Measurements from ENCODE around the gene ITGAE. TPM values are rescaled to one million over a fixed set of nuclear protein-coding genes. Genes with fewer than 3 reads are reported as not detected.
A peak's percentile ranks its signal among the peaks of the same experiment; 100 is the strongest.

ITGAE gene
- total RNA-seq, 1 experiment from 2014 or later, result 20.9 TPM

DNA sequence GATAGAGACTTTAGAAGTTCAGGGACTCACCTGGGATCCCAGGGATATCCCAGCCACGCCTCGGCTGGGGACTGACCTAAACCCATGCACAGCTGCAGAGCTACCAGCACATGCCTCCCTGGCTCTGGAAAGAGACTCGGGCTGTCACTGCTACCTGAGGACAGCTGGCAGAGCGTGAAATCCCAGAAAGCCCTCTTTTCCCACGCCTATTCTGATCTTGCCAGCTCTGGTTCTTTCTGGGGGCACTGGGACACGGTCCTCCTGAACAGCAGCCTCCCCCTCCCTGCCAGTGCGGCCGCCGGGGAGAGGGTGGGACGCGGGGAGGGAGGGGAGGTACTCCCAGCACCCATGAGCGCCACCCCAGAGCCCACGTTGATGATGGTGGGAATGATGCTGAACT is 115.8 kb downstream of the ITGAE start:
- TF ChIP-seq POLR2AphosphoS5 (IDR thresholded peaks at IDR 0.05; ENCODE audit: low read depth, low read length) (no peak), SIN3A (IDR thresholded peaks at IDR 0.05; ENCODE audit: borderline replicate concordance, insufficient read depth, low read depth, low read length) (no peak), TCF7L2 (IDR thresholded peaks at IDR 0.05; ENCODE audit: low read depth, low read length) (no peak)
- TF ChIP-seq, protein P1, sequence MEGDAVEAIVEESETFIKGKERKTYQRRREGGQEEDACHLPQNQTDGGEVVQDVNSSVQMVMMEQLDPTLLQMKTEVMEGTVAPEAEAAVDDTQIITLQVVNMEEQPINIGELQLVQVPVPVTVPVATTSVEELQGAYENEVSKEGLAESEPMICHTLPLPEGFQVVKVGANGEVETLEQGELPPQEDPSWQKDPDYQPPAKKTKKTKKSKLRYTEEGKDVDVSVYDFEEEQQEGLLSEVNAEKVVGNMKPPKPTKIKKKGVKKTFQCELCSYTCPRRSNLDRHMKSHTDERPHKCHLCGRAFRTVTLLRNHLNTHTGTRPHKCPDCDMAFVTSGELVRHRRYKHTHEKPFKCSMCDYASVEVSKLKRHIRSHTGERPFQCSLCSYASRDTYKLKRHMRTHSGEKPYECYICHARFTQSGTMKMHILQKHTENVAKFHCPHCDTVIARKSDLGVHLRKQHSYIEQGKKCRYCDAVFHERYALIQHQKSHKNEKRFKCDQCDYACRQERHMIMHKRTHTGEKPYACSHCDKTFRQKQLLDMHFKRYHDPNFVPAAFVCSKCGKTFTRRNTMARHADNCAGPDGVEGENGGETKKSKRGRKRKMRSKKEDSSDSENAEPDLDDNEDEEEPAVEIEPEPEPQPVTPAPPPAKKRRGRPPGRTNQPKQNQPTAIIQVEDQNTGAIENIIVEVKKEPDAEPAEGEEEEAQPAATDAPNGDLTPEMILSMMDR (IDR thresholded peaks at IDR 0.05), result no peak
- TF ChIP-seq, protein P2, sequence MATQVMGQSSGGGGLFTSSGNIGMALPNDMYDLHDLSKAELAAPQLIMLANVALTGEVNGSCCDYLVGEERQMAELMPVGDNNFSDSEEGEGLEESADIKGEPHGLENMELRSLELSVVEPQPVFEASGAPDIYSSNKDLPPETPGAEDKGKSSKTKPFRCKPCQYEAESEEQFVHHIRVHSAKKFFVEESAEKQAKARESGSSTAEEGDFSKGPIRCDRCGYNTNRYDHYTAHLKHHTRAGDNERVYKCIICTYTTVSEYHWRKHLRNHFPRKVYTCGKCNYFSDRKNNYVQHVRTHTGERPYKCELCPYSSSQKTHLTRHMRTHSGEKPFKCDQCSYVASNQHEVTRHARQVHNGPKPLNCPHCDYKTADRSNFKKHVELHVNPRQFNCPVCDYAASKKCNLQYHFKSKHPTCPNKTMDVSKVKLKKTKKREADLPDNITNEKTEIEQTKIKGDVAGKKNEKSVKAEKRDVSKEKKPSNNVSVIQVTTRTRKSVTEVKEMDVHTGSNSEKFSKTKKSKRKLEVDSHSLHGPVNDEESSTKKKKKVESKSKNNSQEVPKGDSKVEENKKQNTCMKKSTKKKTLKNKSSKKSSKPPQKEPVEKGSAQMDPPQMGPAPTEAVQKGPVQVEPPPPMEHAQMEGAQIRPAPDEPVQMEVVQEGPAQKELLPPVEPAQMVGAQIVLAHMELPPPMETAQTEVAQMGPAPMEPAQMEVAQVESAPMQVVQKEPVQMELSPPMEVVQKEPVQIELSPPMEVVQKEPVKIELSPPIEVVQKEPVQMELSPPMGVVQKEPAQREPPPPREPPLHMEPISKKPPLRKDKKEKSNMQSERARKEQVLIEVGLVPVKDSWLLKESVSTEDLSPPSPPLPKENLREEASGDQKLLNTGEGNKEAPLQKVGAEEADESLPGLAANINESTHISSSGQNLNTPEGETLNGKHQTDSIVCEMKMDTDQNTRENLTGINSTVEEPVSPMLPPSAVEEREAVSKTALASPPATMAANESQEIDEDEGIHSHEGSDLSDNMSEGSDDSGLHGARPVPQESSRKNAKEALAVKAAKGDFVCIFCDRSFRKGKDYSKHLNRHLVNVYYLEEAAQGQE (IDR thresholded peaks at IDR 0.05; ENCODE audit: insufficient read depth in 1 of 2, low read depth in 2 of 2, low read length in 1 of 2), result no peak
- in situ Hi-C loops (cut with HindIII; ENCODE audit: low pct_unique_long_range_greater_than_20kb, low sequenced_read_pairs), result no loop called here
- Histone ChIP-seq H3K4me3 (ENCODE audit: low read depth in 2 of 2, low read length in 2 of 2) (no peak overlapping the region), H3K27ac (ENCODE audit: low read length) (no peak overlapping the region), H3K27me3 (ENCODE audit: control insufficient read depth, insufficient read depth, low read length) (no peaks in the 10 kb centered on the region), H3K4me1 (ENCODE audit: control insufficient read depth, insufficient read depth, low read length) (no peaks in the 10 kb centered on the region), H3K36me3 (ENCODE audit: control insufficient read depth, insufficient read depth, low read length) (no peaks in the 10 kb centered on the region), H3K9me3 (ENCODE audit: control insufficient read depth, insufficient read depth, low read depth, low read length) (no peaks in the 10 kb centered on the region)
- ChIA-PET CTCF (interaction anchor here (0.6 kb wide), 1 partner anchor 264 kb away, joined by 3 read pairs; no protein-coding TSS in a partner anchor), POLR2A (no interaction called here)
- ATAC-seq, result no peak
- no TSS peak for BruUV-seq (replicated peaks)
- intact Hi-C loops (cut with micrococcal nuclease; ENCODE audit: unreplicated experiment), result no loop called here
- DNase-seq (ENCODE audit: low read depth, low spot score), result no peak

DNA sequence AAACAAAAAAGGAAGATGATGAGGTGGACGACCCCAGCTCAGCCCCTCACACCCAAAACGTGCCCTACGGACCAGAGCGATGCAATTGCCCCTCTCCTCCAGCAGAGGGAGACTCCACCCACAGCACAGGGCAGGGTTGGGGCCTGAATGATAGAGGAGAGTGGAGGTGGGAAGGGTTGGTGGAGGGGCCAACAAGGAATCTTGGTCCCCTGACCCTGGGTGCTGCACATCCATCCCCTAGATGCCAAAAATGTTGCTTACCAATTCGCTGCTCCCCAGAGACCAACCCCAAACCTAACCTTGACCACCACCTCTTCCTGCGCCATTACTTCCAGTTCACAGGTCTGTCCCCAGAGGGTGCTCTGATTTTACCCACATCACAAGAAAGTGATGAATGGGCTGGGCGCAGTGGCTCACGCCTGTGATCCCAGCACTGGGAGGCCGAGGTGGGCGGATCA is 117.9 kb downstream of the ITGAE start:
- POLR2A ChIA-PET, result no interaction called here
- no peak overlapping the region for H3K4me3 ChIP-seq (ENCODE audit: low read depth in 2 of 2, low read length in 2 of 2)
- TF ChIP-seq, protein P2 (IDR thresholded peaks at IDR 0.05; ENCODE audit: insufficient read depth in 1 of 2, low read depth in 2 of 2, low read length in 1 of 2), result no peak
- TF ChIP-seq, protein P1 (IDR thresholded peaks at IDR 0.05), result peak; percentile 97
- TF ChIP-seq SIN3A (IDR thresholded peaks at IDR 0.05; ENCODE audit: borderline replicate concordance, insufficient read depth, low read depth, low read length), result no peak
- TF ChIP-seq POLR2AphosphoS5 (IDR thresholded peaks at IDR 0.05; ENCODE audit: low read depth, low read length), result no peak
- no peak for TF ChIP-seq TCF7L2 (IDR thresholded peaks at IDR 0.05; ENCODE audit: low read depth, low read length)
- peak; percentile 60 for DNase-seq (ENCODE audit: low read depth, low spot score)
- peak; percentile 85 for ATAC-seq
- no peaks in the 10 kb centered on the region for H3K36me3 ChIP-seq (ENCODE audit: control insufficient read depth, insufficient read depth, low read length)
- CTCF ChIA-PET, result interaction anchor here (0.5 to 0.8 kb wide), 4 partner anchors 51 to 662 kb away, joined by 3 to 6 read pairs (median 4); no protein-coding TSS in a partner anchor
- no peaks in the 10 kb centered on the region for H3K9me3 ChIP-seq (ENCODE audit: control insufficient read depth, insufficient read depth, low read depth, low read length)
- H3K27me3 ChIP-seq (ENCODE audit: control insufficient read depth, insufficient read depth, low read length), result no peaks in the 10 kb centered on the region
- no TSS peak for BruUV-seq (replicated peaks)
- intact Hi-C loops (cut with micrococcal nuclease; ENCODE audit: unreplicated experiment), result no loop called here
- no peak overlapping the region for H3K27ac ChIP-seq (ENCODE audit: low read length)
- H3K4me1 ChIP-seq (ENCODE audit: control insufficient read depth, insufficient read depth, low read length), result no peaks in the 10 kb centered on the region
- in situ Hi-C loops (cut with HindIII; ENCODE audit: low pct_unique_long_range_greater_than_20kb, low sequenced_read_pairs), result no loop called here

Measured in Panc1 (cell line).